GM10248 (cell line): ENCODE results near the gene SETDB2.

Experiments used
- CTCF ChIA-PET: fragments of 300-600 bp; sonication (Branson Sonifier 250); formaldehyde crosslinking; extraction: SDS; loops from one replicate; lab custom pipeline; 2021; ENCODE audit warnings: antibody characterized with exemption; lab: Yijun Ruan, JAX
- POLR2A ChIA-PET: fragments of 350-650 bp; sonication (Branson Sonifier 250); formaldehyde crosslinking; extraction: SDS; loops from one replicate; lab custom pipeline; 2020; ENCODE audit warnings: antibody characterized with exemption; lab: Yijun Ruan, JAX
- DNase-seq: peaks from one replicate; pipeline ENCODE4 v3.0.0; 2012; ENCODE audit errors: extremely low spot score
- TF ChIP-seq, protein P1 (sequence below): IDR thresholded peaks from 2 replicates; pipeline ENCODE4 v1.5.1; 2012; ENCODE audit warnings: mild to moderate bottlenecking, low read depth; ENCODE audit errors: extremely low read depth, missing control alignments, control extremely low read depth

SETDB2 gene

DNA sequence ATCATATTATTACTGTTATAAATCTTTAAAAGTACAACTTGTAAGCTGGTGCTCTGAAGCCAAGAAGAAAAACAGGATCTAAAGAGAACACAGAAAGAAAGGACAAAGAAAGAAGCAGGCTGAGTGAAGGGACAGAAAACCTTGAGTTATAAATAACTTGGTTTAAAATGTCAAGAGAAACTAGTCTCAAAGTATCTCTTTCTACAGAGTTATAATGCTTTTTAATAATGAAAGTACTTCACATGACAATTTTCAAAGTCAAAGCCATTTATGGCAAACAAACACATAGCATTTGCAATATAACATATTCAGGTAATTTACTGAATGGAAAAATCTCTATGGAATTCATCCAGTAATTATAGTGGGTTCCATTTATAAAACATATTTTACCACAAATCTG lies 33.6 kb upstream of the SETDB2 start:
- TF ChIP-seq, protein P1, sequence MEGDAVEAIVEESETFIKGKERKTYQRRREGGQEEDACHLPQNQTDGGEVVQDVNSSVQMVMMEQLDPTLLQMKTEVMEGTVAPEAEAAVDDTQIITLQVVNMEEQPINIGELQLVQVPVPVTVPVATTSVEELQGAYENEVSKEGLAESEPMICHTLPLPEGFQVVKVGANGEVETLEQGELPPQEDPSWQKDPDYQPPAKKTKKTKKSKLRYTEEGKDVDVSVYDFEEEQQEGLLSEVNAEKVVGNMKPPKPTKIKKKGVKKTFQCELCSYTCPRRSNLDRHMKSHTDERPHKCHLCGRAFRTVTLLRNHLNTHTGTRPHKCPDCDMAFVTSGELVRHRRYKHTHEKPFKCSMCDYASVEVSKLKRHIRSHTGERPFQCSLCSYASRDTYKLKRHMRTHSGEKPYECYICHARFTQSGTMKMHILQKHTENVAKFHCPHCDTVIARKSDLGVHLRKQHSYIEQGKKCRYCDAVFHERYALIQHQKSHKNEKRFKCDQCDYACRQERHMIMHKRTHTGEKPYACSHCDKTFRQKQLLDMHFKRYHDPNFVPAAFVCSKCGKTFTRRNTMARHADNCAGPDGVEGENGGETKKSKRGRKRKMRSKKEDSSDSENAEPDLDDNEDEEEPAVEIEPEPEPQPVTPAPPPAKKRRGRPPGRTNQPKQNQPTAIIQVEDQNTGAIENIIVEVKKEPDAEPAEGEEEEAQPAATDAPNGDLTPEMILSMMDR = no peak
- ChIA-PET POLR2A (no interaction called here), CTCF (no interaction called here)
- DNase-seq = no peak

DNA sequence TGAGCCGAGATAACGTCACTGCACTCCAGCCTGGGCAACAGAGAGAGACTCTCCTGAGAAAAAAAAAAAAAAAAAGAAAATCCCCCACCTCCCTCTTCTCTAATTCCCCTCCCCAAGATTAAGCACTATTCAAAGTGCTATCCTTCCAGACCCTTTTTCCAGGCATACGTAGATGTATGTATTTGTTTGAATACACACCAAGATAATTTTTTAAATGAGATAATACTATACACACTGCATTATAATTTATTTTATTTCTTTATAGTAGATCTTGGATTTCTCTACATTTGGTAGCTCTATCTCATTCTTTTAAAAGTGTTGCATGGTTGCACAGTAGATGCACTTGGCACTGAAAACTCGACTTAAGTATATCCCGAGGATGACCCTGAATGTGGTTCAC lies 32.7 kb upstream of the SETDB2 start:
- no peak for DNase-seq
- TF ChIP-seq, protein P1 = no peak
- CTCF ChIA-PET = interaction anchor here (0.7 to 1.0 kb wide), 2 partner anchors 31 to 37 kb away, joined by 3 read pairs; no protein-coding TSS in a partner anchor
- POLR2A ChIA-PET = no interaction called here

DNA sequence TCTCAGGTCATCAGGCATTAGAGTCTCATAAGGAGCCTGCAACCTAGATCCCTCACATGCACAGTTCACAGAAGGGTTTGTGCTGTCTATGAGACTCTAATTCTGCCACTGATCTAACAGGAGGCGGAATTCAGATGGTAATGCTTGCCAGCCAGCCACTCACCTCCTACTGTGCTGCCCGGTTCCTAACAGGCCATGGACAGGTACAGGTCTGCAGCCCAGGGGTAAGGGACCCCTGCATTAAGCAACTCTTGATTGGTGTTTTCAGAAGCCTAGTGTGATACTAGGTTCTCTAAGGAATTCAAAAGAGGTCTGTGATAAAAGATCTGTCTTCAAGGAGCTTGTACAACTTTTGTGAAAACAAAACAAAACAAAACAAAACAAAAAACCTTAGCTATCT lies 31.3 kb upstream of the SETDB2 start:
- TF ChIP-seq, protein P1 = no peak
- ChIA-PET CTCF (no interaction called here), POLR2A (no interaction called here)
- no peak for DNase-seq

DNA sequence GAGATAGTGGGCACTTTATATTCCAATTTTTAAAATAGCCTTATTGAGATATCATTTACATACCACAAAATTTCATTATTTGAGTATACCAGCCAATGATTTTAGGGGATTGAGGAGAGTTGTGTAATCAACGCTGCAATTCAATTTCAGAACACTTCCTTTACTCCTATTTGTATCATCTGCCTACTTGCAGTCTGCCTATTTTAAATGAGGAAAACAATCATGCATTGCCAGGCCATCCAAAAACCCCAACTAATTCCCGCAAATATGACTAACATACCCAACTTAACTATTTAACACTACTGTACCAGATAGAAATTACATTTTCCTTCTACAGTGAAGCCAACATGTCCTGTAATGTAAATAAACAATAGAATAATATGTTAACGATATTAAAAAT lies 26.9 kb upstream of the SETDB2 start:
- CTCF ChIA-PET = no interaction called here
- TF ChIP-seq, protein P1 = no peak
- DNase-seq = no peak
- POLR2A ChIA-PET = no interaction called here

DNA sequence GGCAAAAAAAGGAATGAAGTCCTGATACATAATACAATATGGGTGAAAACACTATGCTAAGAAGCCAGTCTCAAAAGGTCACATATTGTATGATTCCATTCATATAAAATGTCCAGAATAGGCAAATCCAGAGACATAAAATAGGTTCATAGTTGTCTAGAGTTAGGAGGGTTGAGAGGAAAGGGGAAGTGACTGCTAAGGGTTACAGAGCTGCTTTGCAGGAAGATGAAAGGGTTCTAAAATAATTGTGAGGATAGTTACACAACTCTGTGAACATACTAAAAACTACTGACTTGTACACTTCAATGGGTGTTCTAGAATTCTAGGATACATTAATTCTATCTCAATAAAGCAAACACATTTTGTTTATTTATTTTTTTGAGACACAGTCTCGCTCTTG lies 25.9 kb upstream of the SETDB2 start:
- POLR2A ChIA-PET = no interaction called here
- CTCF ChIA-PET = interaction anchor here (1.6 kb wide), 1 partner anchor 10 kb away, joined by 8 read pairs; no protein-coding TSS in a partner anchor
- TF ChIP-seq, protein P1 = no peak
- DNase-seq = no peak

DNA sequence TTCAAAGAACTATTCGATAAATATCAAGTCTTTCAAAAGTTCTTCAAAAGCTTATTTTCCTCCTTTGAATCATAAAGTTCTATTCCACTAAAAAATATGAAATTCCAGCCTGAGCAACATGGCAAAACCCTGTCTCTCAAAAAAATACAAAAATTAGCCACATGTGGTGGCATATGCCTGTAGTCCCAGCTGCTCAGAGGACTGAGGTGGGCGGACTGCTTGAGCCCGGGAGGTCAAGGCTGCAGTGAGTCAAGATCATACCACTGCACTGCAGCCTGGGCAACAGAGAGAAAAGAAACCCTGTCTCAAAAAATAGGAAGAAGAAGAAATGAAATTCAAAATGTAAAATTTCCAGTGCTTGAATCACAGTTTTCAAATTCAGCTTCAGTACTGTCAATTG lies 24.8 kb upstream of the SETDB2 start:
- DNase-seq = no peak
- TF ChIP-seq, protein P1 = no peak
- POLR2A ChIA-PET = no interaction called here
- CTCF ChIA-PET = interaction anchor here (0.9 to 1.6 kb wide), 3 partner anchors 9 to 18 kb away, joined by 3 to 8 read pairs (median 4); no protein-coding TSS in a partner anchor
